NT2/D1 (cell line): Measurements from ENCODE around the gene PRR14L.
"Not testable (repeated sequence)": the region's sequence is repeated elsewhere in the genome, so short reads cannot be mapped to it uniquely, and the experiment has no call there.

Experiments
- DNase-seq: peaks from one replicate; pipeline ENCODE4 v3.0.0-alpha.2; 2011; ENCODE audit warnings: low read depth, low spot score
- H3K27me3 ChIP-seq: 2 replicates; pipeline ENCODE4 v1.6.0; 2011; ENCODE audit warnings: mild to moderate bottlenecking; ENCODE audit not compliant: insufficient read length, insufficient read depth
- H3K36me3 ChIP-seq: 2 replicates; pipeline ENCODE4 v1.6.1; 2011; ENCODE audit warnings: mild to moderate bottlenecking, low read length, mixed read lengths; ENCODE audit not compliant: insufficient read depth, insufficient read length
- H3K4me1 ChIP-seq: 2 replicates; pipeline ENCODE4 v1.5.1; 2011; ENCODE audit not compliant: insufficient read depth, insufficient read length
- H3K4me3 ChIP-seq: 2 replicates; pipeline ENCODE4 v1.5.1; 2011; ENCODE audit warnings: low read depth; ENCODE audit not compliant: insufficient read length
- H3K9ac ChIP-seq: 2 replicates; pipeline ENCODE4 v1.6.0; 2011; ENCODE audit warnings: low read depth; ENCODE audit not compliant: insufficient read length
- H3K9me3 ChIP-seq: 2 replicates; pipeline ENCODE4 v1.5.1; 2011; ENCODE audit warnings: mild to moderate bottlenecking, low read length; ENCODE audit not compliant: insufficient read depth
- SUZ12 ChIP-seq: IDR thresholded peaks from 2 replicates; pipeline ENCODE4 v1.6.1; 2011; ENCODE audit not compliant: insufficient read length, insufficient read depth; ENCODE audit errors: extremely low read depth
- YY1 ChIP-seq: IDR thresholded peaks from 2 replicates; pipeline ENCODE4 v1.6.1; 2011; ENCODE audit not compliant: insufficient read length, insufficient read depth
- ZNF274 ChIP-seq: IDR thresholded peaks from 2 replicates; pipeline ENCODE4 v1.6.1; 2011; ENCODE audit warnings: mild to moderate bottlenecking, low read depth, low read length

PRR14L gene

DNA sequence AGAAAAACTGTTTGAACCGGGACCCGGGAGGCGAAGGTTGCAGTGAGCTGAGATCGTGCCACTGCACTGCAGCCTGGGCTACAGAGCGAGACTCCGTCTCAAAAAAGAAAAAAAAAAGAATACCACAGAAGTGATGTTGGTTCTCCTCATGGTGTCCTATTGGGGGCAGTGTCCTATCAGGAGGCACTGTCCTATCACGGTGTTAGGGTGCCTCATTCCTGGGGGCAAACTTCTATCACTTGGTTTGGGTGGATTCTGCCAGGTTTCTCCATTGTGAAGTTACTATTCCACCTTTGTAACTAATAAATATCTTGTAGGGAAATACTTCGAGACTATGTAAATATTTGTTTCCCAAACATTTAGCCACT lies 19.6 kb downstream of the PRR14L start:
- H3K4me1 ChIP-seq, result no peaks in the 10 kb centered on the region
- no peak overlapping the region for H3K4me3 ChIP-seq
- DNase-seq, result no peak
- no peaks in the 10 kb centered on the region for H3K27me3 ChIP-seq
- H3K36me3 ChIP-seq, result peaks cover 39% of the 10 kb centered on the region
- H3K9me3 ChIP-seq, result no peaks in the 10 kb centered on the region
- no peak for TF ChIP-seq YY1
- TF ChIP-seq ZNF274, result no peak
- TF ChIP-seq SUZ12, result no peak
- H3K9ac ChIP-seq, result no peak overlapping the region

DNA sequence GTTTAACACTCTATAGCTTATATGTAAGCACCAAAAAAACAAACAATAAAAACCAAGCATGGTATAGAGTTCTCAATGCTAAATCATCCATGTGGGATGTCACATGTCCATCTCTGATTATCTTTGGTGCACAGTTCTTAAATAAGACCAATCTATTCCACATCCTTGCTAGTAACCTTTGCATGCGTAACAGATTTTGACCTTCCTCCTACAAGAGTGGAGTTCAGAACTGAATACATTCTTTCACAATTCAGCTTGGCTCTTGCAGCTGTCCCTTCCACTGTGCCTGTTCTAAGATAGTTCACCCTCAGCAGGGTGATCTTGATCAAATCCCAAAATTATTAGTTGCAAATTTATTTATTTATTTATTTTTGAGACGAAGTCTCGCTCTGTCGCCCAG lies 21.1 kb downstream of the PRR14L start:
- Histone ChIP-seq H3K9me3 (no peaks in the 10 kb centered on the region), H3K36me3 (peaks cover 49% of the 10 kb centered on the region), H3K4me1 (no peaks in the 10 kb centered on the region), H3K4me3 (no peak overlapping the region), H3K27me3 (no peaks in the 10 kb centered on the region), H3K9ac (no peak overlapping the region)
- DNase-seq, result no peak
- TF ChIP-seq YY1, result no peak
- no peak for TF ChIP-seq ZNF274
- no peak for TF ChIP-seq SUZ12

DNA sequence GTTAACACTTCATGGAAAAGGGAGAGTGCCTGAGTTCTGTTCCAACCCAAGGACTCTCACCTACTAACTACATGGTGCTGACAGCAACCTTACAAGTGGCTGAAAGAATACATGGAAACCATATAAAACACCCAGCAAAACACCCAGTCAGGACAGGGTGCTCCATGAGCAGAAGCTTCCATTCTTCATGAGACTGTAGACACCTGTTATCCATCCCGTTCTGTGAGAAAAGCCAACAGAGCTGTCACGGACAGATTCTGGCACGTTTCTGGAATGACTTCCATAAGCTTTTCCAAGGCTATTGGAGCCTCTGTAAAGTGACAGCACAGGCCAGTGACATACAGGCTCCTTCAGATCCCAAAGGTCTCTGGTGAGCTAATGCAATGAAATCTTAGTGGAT lies 23.2 kb downstream of the PRR14L start:
- no peak for TF ChIP-seq SUZ12
- no peak for TF ChIP-seq ZNF274
- TF ChIP-seq YY1, result no peak
- Histone ChIP-seq H3K4me1 (peaks cover 2% of the 10 kb centered on the region), H3K36me3 (peaks cover 59% of the 10 kb centered on the region), H3K9ac (no peak overlapping the region), H3K4me3 (no peak overlapping the region), H3K9me3 (no peaks in the 10 kb centered on the region), H3K27me3 (no peaks in the 10 kb centered on the region)
- DNase-seq, result no peak

DNA sequence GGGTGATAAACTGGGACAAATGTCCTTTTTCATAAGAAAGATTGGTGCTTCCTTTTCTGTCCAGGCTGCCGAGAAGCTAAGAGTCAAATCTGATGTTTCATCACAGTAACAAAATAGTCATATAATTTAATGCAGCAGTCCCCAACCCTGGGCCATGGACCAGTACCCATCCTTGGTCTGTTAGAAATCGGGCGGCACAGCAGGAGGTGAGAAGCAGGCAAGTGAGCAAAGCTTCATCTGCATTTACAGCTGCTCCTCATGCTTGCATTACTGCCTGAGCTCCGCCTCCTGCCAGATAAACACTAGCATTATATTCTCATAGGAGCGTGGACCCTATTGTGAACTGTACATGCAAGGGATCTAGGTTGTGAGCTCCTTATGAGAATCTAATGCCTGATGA lies 26.2 kb downstream of the PRR14L start:
- no peak overlapping the region for H3K9ac ChIP-seq
- H3K27me3 ChIP-seq, result no peaks in the 10 kb centered on the region
- TF ChIP-seq ZNF274 (no peak), YY1 (no peak), SUZ12 (no peak)
- no peak overlapping the region for H3K4me3 ChIP-seq
- DNase-seq, result no peak
- H3K36me3 ChIP-seq, result peaks cover 72% of the 10 kb centered on the region
- H3K4me1 ChIP-seq, result peaks cover 2% of the 10 kb centered on the region
- H3K9me3 ChIP-seq, result no peaks in the 10 kb centered on the region

DNA sequence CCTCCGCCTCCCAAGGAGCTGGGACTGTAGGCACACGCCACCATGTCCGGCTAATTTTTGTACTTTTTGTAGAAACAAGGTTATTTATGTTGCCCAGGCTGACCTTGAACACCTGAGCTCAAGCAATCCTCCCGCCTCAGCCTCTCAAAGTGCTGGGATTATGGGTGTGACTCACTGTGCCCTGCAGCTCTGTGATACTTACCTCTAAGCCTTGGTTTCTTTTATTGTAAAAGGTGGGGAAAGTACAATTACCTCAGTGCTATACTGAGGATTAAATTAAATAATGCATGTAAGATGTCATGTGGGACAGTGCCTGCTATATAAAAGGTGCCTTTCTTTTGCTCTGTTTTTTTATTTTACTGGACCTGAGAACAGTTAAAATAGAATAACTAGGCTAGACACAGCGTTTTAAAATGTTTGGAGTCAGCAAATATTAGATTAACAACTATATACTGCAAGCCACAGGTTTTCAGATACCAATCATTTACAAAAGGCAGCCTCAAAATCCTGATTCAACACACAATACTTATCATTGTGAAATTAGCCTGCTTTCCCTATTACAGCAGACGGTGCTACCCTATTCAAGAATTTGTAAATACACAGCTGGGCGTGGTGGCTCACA lies 30.0 kb downstream of the PRR14L start:
- Histone ChIP-seq H3K4me3 (no peak overlapping the region), H3K4me1 (peaks cover 2% of the 10 kb centered on the region), H3K36me3 (peaks cover 76% of the 10 kb centered on the region), H3K27me3 (no peaks in the 10 kb centered on the region), H3K9me3 (no peaks in the 10 kb centered on the region), H3K9ac (no peak overlapping the region)
- DNase-seq, result no peak
- TF ChIP-seq ZNF274 (no peak), SUZ12 (no peak), YY1 (no peak)

DNA sequence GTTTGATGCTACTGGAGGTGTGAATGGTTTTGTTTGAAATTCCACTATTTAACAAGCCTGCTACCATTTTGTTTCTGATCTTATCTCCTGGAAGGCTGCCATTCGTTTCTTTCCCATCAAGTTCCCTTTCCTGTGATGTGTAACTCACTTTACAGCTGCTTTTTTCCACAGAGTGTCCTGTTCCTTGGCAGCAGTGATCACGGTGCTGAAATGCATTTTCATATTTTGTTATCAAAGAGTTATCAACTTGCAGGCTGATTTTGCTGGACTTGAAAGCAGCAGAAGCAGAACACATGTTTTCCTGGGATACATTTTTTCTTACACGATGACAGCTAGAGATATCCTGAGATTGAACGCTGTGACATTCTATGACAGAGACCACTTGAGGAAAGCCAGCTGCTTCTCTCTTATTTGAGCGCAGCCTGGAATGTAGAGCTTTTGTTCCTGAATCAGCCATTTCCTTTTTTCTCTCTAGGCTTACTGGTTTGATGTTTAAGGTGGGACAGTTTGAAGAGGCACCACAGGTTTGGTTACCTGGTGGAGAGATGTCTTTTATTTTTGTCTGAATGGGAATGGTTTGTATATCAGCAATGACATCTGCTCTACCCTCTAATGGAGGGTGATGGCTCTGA lies 34.7 kb downstream of the PRR14L start:
- H3K9ac ChIP-seq, result no peak overlapping the region
- no peaks in the 10 kb centered on the region for H3K4me1 ChIP-seq
- H3K27me3 ChIP-seq, result no peaks in the 10 kb centered on the region
- H3K9me3 ChIP-seq, result no peaks in the 10 kb centered on the region
- no peak for DNase-seq
- TF ChIP-seq YY1, result no peak
- TF ChIP-seq ZNF274, result no peak
- TF ChIP-seq SUZ12, result no peak
- H3K4me3 ChIP-seq, result no peak overlapping the region
- peaks cover 80% of the 10 kb centered on the region for H3K36me3 ChIP-seq

DNA sequence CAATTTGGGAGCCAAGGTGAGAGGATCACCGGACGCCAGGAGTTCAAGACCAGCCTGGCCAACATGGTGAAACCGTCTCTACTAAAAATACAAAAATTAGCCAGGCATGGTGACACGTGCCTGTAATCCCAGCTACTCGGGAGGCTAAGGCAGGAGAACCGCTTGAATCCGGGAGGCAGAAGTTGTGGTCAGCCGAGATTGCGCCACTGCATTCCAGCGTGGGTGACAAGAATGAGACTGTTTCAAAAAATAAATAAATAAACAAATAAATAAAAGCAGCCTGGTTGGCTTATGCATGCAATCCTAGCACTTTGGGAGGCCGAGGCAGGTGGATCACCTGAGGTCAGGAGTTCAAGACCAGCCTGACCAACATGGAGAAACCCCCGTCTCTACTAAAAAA lies 38.7 kb downstream of the PRR14L start:
- H3K4me3 ChIP-seq, DNase-seq, H3K27me3 ChIP-seq, H3K4me1 ChIP-seq, H3K9ac ChIP-seq, H3K9me3 ChIP-seq: not testable (repeated sequence)
- peaks cover 59% of the 10 kb centered on the region for H3K36me3 ChIP-seq
